Panc1 (cell line): Measurements from ENCODE around the gene KCNJ1.

Experiments used
- CTCF ChIP-seq: fragments of 450-650 bp; IDR thresholded peaks from 2 replicates; pipeline ENCODE4 v1.5.1; 2017; ENCODE audit warnings: mild to moderate bottlenecking
- POLR2AphosphoS5 ChIP-seq: IDR thresholded peaks from 2 replicates; pipeline ENCODE4 v1.6.1; 2012; ENCODE audit warnings: mild to moderate bottlenecking, low read depth, low read length, moderate library complexity
- REST ChIP-seq, 2 experiments: IDR thresholded peaks; 2 replicates each; pipeline ENCODE4 v1.6.1; 2011 to 2012; ENCODE audit warnings: low read depth in 2 of 2, control low read depth in 1 of 2, low read length in 1 of 2, mild to moderate bottlenecking in 1 of 2, moderate library complexity in 1 of 2; ENCODE audit not compliant: insufficient read depth in 1 of 2
- SIN3A ChIP-seq: IDR thresholded peaks from 2 replicates; pipeline ENCODE4 v1.6.1; 2012; ENCODE audit warnings: low read depth, mild to moderate bottlenecking, low read length, moderate library complexity, borderline replicate concordance; ENCODE audit not compliant: insufficient read depth

DNA sequence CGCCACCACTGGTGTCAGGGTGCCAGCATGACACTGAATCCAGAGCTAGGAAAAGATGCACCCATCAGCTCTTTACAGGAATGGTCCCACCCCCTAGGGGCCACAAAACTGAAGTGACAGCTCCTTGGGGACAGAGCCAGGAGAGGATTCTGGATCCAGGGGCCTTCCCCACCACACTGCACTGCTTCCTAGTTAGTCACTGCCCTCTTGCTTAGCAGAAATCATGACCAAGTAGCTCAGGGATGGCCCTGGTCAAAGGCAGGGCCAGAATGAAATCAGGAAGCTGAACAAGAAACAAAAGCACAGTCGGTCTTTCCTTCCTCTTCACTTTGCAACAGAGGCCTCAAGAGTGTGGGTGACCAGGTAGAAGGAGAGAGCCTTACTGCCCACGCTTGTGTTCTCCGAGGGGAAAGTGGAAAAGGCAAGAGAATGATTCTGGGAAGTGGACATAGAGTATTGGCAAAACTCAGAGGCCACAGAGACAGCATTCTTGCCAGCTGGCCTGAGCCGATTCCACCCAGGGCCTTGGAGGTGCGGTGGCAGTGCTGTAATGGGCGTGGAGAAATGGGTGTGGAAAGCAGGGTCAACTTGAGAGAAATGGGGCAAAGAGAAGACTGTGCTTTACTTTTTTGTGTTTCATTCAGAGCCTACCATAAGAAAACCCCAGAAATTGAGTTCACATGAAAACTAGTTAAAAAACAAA lies 39.8 kb downstream of the KCNJ1 start:
- TF ChIP-seq CTCF: no peak
- TF ChIP-seq REST (IDR thresholded peaks at IDR 0.05; ENCODE audit: insufficient read depth in 1 of 2, low read depth in 2 of 2, low read length in 1 of 2): no peak
- TF ChIP-seq POLR2AphosphoS5: no peak
- TF ChIP-seq SIN3A: no peak
